ENCODE results near the gene GAL3ST1. TPM values are rescaled to one million over a fixed set of nuclear protein-coding genes. Genes with fewer than 3 reads are reported as not detected.

Gene GAL3ST1
- total and polyA plus RNA-seq, 4 donors = 1.0 to 19.4 (median 1.5) TPM

DNA sequence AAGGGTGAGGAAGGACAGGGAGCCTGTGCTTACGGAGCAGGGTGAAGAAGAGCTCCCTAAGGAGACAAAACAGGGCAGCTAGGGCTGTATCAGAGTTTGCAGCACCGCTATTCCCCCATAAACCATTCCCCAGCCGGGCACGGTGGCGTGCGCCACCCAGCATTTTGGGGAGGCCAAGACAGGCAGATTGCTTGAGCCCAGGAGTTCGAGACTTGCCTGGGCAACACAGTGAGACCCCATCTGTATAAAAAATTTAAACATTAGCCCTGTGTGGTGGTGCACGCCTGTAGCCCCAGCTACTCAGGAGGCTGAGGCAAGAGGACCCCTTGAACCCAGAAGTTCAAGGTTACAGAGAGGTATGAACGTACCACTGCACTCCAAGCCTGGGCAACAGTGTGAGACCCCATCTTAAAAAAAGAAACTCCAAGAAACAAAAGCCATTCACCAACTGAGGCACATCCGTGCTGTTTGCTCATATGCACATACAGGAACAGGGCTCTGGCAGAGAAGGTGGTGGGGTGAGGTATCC is 4.7 kb downstream of the GAL3ST1 start:
- Histone ChIP-seq H3K9me3 (ENCODE audit: control insufficient read depth in 4 of 4, low read length in 3 of 4) (no peaks in the 10 kb centered on the region), H3K4me1 (ENCODE audit: control insufficient read depth in 4 of 4, insufficient read depth in 4 of 4, low read length in 3 of 4) (peaks cover 20 to 31% (median 26%) of the 10 kb centered on the region in 4 donors), H3K4me3 (ENCODE audit: low read depth in 1 of 3, low read length in 3 of 3) (no peak overlapping the region), H3K36me3 (ENCODE audit: control insufficient read depth in 4 of 4, insufficient read depth in 3 of 4, low read depth in 1 of 4, low read length in 3 of 4) (no peaks in the 10 kb centered on the region), H3K9ac (ENCODE audit: low read depth in 1 of 2, low read length in 2 of 2) (no peak overlapping the region), H3K27me3 (ENCODE audit: control insufficient read depth in 4 of 4, insufficient read depth in 4 of 4, low read length in 3 of 4) (no peaks in the 10 kb centered on the region), H3K27ac (ENCODE audit: low read depth in 1 of 2, low read length in 2 of 2) (no peak overlapping the region)
- WGBS = 96% methylated on average over 10 of the region's 10 CpGs
- DNase-seq (ENCODE audit: low spot score) = no peak
- no peak for TF ChIP-seq REST (IDR thresholded peaks at IDR 0.05)
- no peak for TF ChIP-seq HNF4G (IDR thresholded peaks at IDR 0.05)
- no peak for TF ChIP-seq EGR1 (IDR thresholded peaks at IDR 0.05; ENCODE audit: low read depth in 2 of 2)
- no peak for TF ChIP-seq FOXA1 (IDR thresholded peaks at IDR 0.05)
- TF ChIP-seq RXRA (IDR thresholded peaks at IDR 0.05) = no peak
- no peak for TF ChIP-seq FOXA2 (IDR thresholded peaks at IDR 0.05)
- TF ChIP-seq MAX (IDR thresholded peaks at IDR 0.05) = no peak
- no peak for TF ChIP-seq RAD21 (IDR thresholded peaks at IDR 0.05)
- no peak for TF ChIP-seq SP1 (IDR thresholded peaks at IDR 0.05)
- no peak for TF ChIP-seq GABPA (IDR thresholded peaks at IDR 0.05 in 1 of 2, conservative IDR thresholded peaks at IDR 0.05 in 1 of 2)
- TF ChIP-seq, protein P1, sequence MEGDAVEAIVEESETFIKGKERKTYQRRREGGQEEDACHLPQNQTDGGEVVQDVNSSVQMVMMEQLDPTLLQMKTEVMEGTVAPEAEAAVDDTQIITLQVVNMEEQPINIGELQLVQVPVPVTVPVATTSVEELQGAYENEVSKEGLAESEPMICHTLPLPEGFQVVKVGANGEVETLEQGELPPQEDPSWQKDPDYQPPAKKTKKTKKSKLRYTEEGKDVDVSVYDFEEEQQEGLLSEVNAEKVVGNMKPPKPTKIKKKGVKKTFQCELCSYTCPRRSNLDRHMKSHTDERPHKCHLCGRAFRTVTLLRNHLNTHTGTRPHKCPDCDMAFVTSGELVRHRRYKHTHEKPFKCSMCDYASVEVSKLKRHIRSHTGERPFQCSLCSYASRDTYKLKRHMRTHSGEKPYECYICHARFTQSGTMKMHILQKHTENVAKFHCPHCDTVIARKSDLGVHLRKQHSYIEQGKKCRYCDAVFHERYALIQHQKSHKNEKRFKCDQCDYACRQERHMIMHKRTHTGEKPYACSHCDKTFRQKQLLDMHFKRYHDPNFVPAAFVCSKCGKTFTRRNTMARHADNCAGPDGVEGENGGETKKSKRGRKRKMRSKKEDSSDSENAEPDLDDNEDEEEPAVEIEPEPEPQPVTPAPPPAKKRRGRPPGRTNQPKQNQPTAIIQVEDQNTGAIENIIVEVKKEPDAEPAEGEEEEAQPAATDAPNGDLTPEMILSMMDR (IDR thresholded peaks at IDR 0.05; ENCODE audit: low read depth, low read length, missing input control) = no peak
- no peak for TF ChIP-seq NR2F2 (IDR thresholded peaks at IDR 0.05)
- no peak for TF ChIP-seq TAF1 (conservative IDR thresholded peaks at IDR 0.05)
- no peak for TF ChIP-seq ZBTB33 (IDR thresholded peaks at IDR 0.05)
- no peak for TF ChIP-seq HNF4A (conservative IDR thresholded peaks at IDR 0.05)
- TF ChIP-seq ATF3 (IDR thresholded peaks at IDR 0.05) = no peak
- TF ChIP-seq YY1 (IDR thresholded peaks at IDR 0.05) = no peak

Data from liver (tissue), 9 donors.